Right lobe of liver (tissue), 6 donors: Measurements from ENCODE around the gene UBE3D. TPM values are rescaled to one million over a fixed set of nuclear protein-coding genes. Genes with fewer than 3 reads are reported as not detected.

Experiments
- ATAC-seq, 4 donors: fragments of 200-7000 bp; cut with Tn5 transposase; one replicate each; pipeline ENCODE4 v1.9.1; 2020; ENCODE audit warnings: mild to moderate bottlenecking in 4 of 4, moderate library complexity in 4 of 4
- DNase-seq, 3 donors: peaks; one replicate each; pipeline ENCODE4 v3.0.0-alpha.2; 2020
- H3K27ac ChIP-seq, 3 donors: fragments of 200-600 bp; one replicate each; pipeline ENCODE4 v1.8.0; 2022
- H3K27me3 ChIP-seq, 2 donors: fragments of 200-600 bp; one replicate each; pipeline ENCODE4 v1.8.0; 2022
- H3K36me3 ChIP-seq, 4 donors: fragments of 200-600 bp; sonication (generic) in 1 of 4; one replicate each; pipeline versions ENCODE4 v1.5.1 to v1.8.0; 2017 to 2022; ENCODE audit warnings: control low read depth in 1 of 4
- H3K4me1 ChIP-seq, 4 donors: fragments of 200-600 bp; sonication (generic) in 1 of 4; one replicate each; pipeline versions ENCODE4 v1.5.1 to v1.8.0; 2017 to 2022; ENCODE audit warnings: control low read depth in 1 of 4
- H3K4me3 ChIP-seq, 3 donors: fragments of 200-600 bp; one replicate each; pipeline ENCODE4 v1.8.0; 2022
- H3K9me3 ChIP-seq, 4 donors: fragments of 200-600 bp; sonication (generic) in 1 of 4; one replicate each; pipeline versions ENCODE4 v1.5.1 to v1.8.0; 2017 to 2022; ENCODE audit warnings: control low read depth in 1 of 4
- CTCF ChIP-seq, 4 donors: fragments of 200-600 bp in 3 of 4; fragments of 450-650 bp in 1 of 4; IDR thresholded peaks; one replicate each; pipeline versions ENCODE4 v1.5.1 to v1.8.0; 2016 to 2022; ENCODE audit warnings: antibody characterized with exemption in 4 of 4, mild to moderate bottlenecking in 2 of 4
- POLR2A ChIP-seq: fragments of 450-650 bp; IDR thresholded peaks from one replicate; pipeline ENCODE4 v1.6.1; 2017; ENCODE audit warnings: antibody characterized with exemption, mild to moderate bottlenecking
- WGBS: methylation state at CpG from one replicate; pipeline ENCODE4 v1.1.6; 2018; ENCODE audit warnings: low coverage, low lambda C conversion rate; ENCODE audit not compliant: insufficient coverage; ENCODE audit errors: missing lambda C conversion rate; 5-methylcytosine and 5-hydroxymethylcytosine counted together
- intact Hi-C, 2 donors: fragments of 100-400 bp; cut with DNase I; formaldehyde crosslinking; loops; one replicate each; pipeline versions ENCODE4 v1.11.2 to v1.14.1; 2022
- total RNA-seq, 6 experiments: library from RNA; depleted of rRNA in 2 of 6; stranded (reverse); fragments of >200 nt in 2 of 6; fragmentation: NEBNext Ultra II Directional in 3 of 6; extraction: Animal tissue kit (Norgen Biotek cat#: 25700) in 3 of 6; gene quantifications; one replicate each; pipeline versions ENCODE4 v1.1.0 to v1.2.4, GENCODE V29; 2016 to 2023
- donor health status: DM: no; HTN: yes; CAD: no.
- donor health status: DM: no; HTN: no; CAD: no.
- donor health status: DM: no; HTN: no; CAD: no.
- donor health status: DM: no; HTN: yes; CAD: no.
- donor health status: DM: no; HTN: yes; CAD: no.

Gene UBE3D
- total RNA-seq, 6 experiments from 2014 or later, result 1.6 to 4.8 (median 2.1) TPM

GRCh38 chr6:82914511-82914910, 151.1 kb downstream of the UBE3D start:
- no peak overlapping the region for H3K27ac ChIP-seq
- 84% methylated on average over 3 of the region's 4 CpGs for WGBS
- no peaks in the 10 kb centered on the region for H3K36me3 ChIP-seq
- no peaks in the 10 kb centered on the region for H3K4me1 ChIP-seq
- DNase-seq, result no peak
- TF ChIP-seq CTCF (IDR thresholded peaks at IDR 0.05) (no peak), POLR2A (no peak)
- no peaks in the 10 kb centered on the region for H3K9me3 ChIP-seq
- H3K27me3 ChIP-seq, result no peaks in the 10 kb centered on the region
- H3K4me3 ChIP-seq, result no peak overlapping the region
- ATAC-seq, result no peak
- intact Hi-C loops, result no loop called here

- Histone ChIP-seq H3K4me3 (no peak overlapping the region), H3K27ac (no peak overlapping the region)
- no peak for ATAC-seq
Observed at GRCh38 chr6:82910820-82911219, 154.8 kb downstream of the UBE3D start.

GRCh38 chr6:82910395-82910794, 155.2 kb downstream of the UBE3D start:
- Histone ChIP-seq H3K9me3 (no peaks in the 10 kb centered on the region), H3K27ac (no peak overlapping the region), H3K27me3 (no peaks in the 10 kb centered on the region), H3K4me1 (no peaks in the 10 kb centered on the region), H3K36me3 (no peaks in the 10 kb centered on the region), H3K4me3 (no peak overlapping the region)
- intact Hi-C loops, result no loop called here
- DNase-seq, result no peak
- ATAC-seq, result no peak
- WGBS, result 86% methylated on average over 1 of the region's 1 CpG
- no peak for TF ChIP-seq POLR2A
- no peak for TF ChIP-seq CTCF (IDR thresholded peaks at IDR 0.05)

More at GRCh38 chr6:82910820-82911219, 154.8 kb downstream of the UBE3D start:
- intact Hi-C loops, result no loop called here
- Histone ChIP-seq H3K27me3 (no peaks in the 10 kb centered on the region), H3K4me1 (no peaks in the 10 kb centered on the region), H3K36me3 (no peaks in the 10 kb centered on the region), H3K9me3 (no peaks in the 10 kb centered on the region)
- no peak for DNase-seq
- TF ChIP-seq CTCF (IDR thresholded peaks at IDR 0.05), result no peak
- no peak for TF ChIP-seq POLR2A

- intact Hi-C loops, result no loop called here
- no peak for ATAC-seq
Observed at GRCh38 chr6:82909551-82909950, 156.1 kb downstream of the UBE3D start.

More at GRCh38 chr6:82909551-82909950, 156.1 kb downstream of the UBE3D start:
- Histone ChIP-seq H3K4me3 (no peak overlapping the region), H3K36me3 (no peaks in the 10 kb centered on the region), H3K4me1 (no peaks in the 10 kb centered on the region), H3K9me3 (no peaks in the 10 kb centered on the region), H3K27me3 (no peaks in the 10 kb centered on the region), H3K27ac (no peak overlapping the region)
- no peak for DNase-seq
- 91% methylated on average over 3 of the region's 3 CpGs for WGBS
- TF ChIP-seq CTCF (IDR thresholded peaks at IDR 0.05) (no peak), POLR2A (no peak)
